ENCODE measurements around the gene UBIAD1. TPM values are rescaled to one million over a fixed set of nuclear protein-coding genes. Genes with fewer than 3 reads are reported as not detected.

The UBIAD1 gene
- total and polyA plus RNA-seq, 2 donors (not counting 3 experiments of a cell fraction or from before 2014, with no cell fraction given), result 12.7 to 17.8 TPM

- ChIA-PET POLR2A (no interaction called here), CTCF (interaction anchor here (1.4 kb wide), 1 partner anchor 21 kb away, joined by 3 read pairs; no protein-coding TSS in a partner anchor)
- H3K9me1 ChIP-seq (replicated peaks; ENCODE audit: control insufficient read depth, extremely low read depth, insufficient read depth, low read length), result no peaks in the 10 kb centered on the region
- no peaks in the 10 kb centered on the region for H3K36me3 ChIP-seq (ENCODE audit: control insufficient read depth in 2 of 2, extremely low read depth in 1 of 2, insufficient read depth in 2 of 2, low read length in 2 of 2)
- no peak overlapping the region for H3K4me3 ChIP-seq (replicated peaks in 1 of 3; ENCODE audit: insufficient read depth in 1 of 3, low read depth in 1 of 3, low read length in 3 of 3)
- dilution Hi-C loops (cut with MboI; ENCODE audit: extremely low pct_ligation_motif_present, low sequenced_read_pairs), result no loop called here
- H3K9ac ChIP-seq (replicated peaks; ENCODE audit: extremely low read depth, insufficient read depth, low read length), result no peak overlapping the region
- no peaks in the 10 kb centered on the region for H4K20me1 ChIP-seq (replicated peaks; ENCODE audit: control insufficient read depth, extremely low read depth, insufficient read depth, low read length)
- no TSS peak for BruUV-seq (replicated peaks)
- no peaks in the 10 kb centered on the region for H3K9me3 ChIP-seq (replicated peaks; ENCODE audit: control insufficient read depth, insufficient read depth, low read length)
- no peak overlapping the region for H2AFZ ChIP-seq (ENCODE audit: low read depth, low read length)
- no peak overlapping the region for H3K27ac ChIP-seq (ENCODE audit: insufficient read depth, low read depth, low read length)
- no peaks in the 10 kb centered on the region for H3K79me2 ChIP-seq (ENCODE audit: control insufficient read depth, insufficient read depth, low read length)
- DNase-seq (ENCODE audit: low read depth, low spot score), result no peak
- intact Hi-C loops (cut with micrococcal nuclease), result no loop called here
- no peak for TF ChIP-seq POLR2A (IDR thresholded peaks at IDR 0.05; ENCODE audit: low read depth, low read length)
- TF ChIP-seq GATA2 (IDR thresholded peaks at IDR 0.05; ENCODE audit: insufficient read depth, insufficient read length, low read depth, low read length), result no peak
- no peak for TF ChIP-seq POLR2AphosphoS5 (IDR thresholded peaks at IDR 0.05; ENCODE audit: insufficient read depth, low read depth, low read length)
- TF ChIP-seq CTCF (IDR thresholded peaks at IDR 0.05; ENCODE audit: extremely low read depth in 1 of 2, insufficient read depth in 1 of 2, low read depth in 1 of 2, low read length in 2 of 2), result no peak
- TF ChIP-seq MAX (IDR thresholded peaks at IDR 0.05; ENCODE audit: insufficient read depth, insufficient read length), result no peak
- TF ChIP-seq JUN (IDR thresholded peaks at IDR 0.05; ENCODE audit: borderline replicate concordance, insufficient read depth, insufficient read length, low read depth), result no peak
- TF ChIP-seq MYC (IDR thresholded peaks at IDR 0.05; ENCODE audit: low read depth, low read length), result no peak
- TF ChIP-seq EZH2 (IDR thresholded peaks at IDR 0.05; ENCODE audit: borderline replicate concordance, low read depth, low read length, severe bottlenecking), result no peak
- FAIRE-seq, result no peak
- H3K27me3 ChIP-seq (ENCODE audit: control insufficient read depth in 2 of 2, insufficient read depth in 2 of 2, low read length in 2 of 2), result no peaks in the 10 kb centered on the region
- no peaks in the 10 kb centered on the region for H3K4me1 ChIP-seq (ENCODE audit: control insufficient read depth, extremely low read depth, insufficient read depth, low read length)
- H3K4me2 ChIP-seq (ENCODE audit: insufficient read depth, low read length), result no peak overlapping the region
Observed at GRCh38 chr1:11299225-11299574, 26.2 kb downstream of the UBIAD1 start.
